Effector CD4-positive, alpha-beta T cell (primary cell): Measurements from ENCODE around the gene KCNG2.

ENCODE experiments used
- DNase-seq: peaks from one replicate; pipeline ENCODE4 v3.0.0-alpha.2; 2020

Gene KCNG2

DNA sequence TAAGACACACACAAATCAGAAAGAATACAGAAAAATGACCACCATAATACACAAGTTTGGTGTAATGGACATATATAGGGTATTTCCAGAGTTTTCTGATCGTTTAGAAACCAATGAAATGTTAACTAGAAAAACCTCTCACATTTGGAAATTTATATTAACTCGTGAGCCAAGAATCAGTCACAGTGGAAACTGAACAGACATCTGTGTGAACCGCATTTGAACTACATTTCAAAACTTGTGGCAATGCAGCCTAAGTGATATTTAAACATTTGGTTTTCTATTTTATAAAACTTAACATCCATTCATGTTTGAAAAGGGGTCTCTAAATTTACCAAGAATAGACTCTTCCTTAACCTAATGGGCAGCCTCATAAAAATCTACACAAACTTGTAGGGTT, 29.0 kb upstream of the KCNG2 start:
- DNase-seq, result no peak

GRCh38 chr18:79769698-79770500, 27.8 kb upstream of the KCNG2 start:
- DNase-seq, result no peak

DNA sequence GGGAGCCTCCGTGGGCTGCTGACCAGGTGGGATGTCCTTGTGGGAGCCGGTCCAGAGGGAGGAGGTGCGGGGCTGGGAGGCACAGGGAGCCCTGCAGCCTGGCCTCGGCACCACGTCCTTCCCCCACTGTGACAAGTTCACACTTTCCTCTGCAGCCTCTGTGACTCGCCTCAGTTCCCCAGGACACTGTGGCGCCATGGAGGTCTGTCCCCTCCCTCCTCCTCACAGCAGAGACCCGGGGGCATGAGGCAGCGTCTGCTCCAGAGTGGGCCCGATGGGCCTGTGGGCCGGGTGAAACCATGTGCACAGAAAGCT, 27.3 kb upstream of the KCNG2 start:
- DNase-seq, result no peak

- no peak for DNase-seq
Measured at GRCh38 chr18:79770826-79771225, 26.9 kb upstream of the KCNG2 start.

- no peak for DNase-seq
Measured at GRCh38 chr18:79771446-79772107, 26.2 kb upstream of the KCNG2 start.

GRCh38 chr18:79772108-79772864, 25.5 kb upstream of the KCNG2 start:
- DNase-seq, result no peak

GRCh38 chr18:79772865-79773696, 24.7 kb upstream of the KCNG2 start:
- no peak for DNase-seq

GRCh38 chr18:79774111-79774510, 23.6 kb upstream of the KCNG2 start:
- DNase-seq, result no peak

DNA sequence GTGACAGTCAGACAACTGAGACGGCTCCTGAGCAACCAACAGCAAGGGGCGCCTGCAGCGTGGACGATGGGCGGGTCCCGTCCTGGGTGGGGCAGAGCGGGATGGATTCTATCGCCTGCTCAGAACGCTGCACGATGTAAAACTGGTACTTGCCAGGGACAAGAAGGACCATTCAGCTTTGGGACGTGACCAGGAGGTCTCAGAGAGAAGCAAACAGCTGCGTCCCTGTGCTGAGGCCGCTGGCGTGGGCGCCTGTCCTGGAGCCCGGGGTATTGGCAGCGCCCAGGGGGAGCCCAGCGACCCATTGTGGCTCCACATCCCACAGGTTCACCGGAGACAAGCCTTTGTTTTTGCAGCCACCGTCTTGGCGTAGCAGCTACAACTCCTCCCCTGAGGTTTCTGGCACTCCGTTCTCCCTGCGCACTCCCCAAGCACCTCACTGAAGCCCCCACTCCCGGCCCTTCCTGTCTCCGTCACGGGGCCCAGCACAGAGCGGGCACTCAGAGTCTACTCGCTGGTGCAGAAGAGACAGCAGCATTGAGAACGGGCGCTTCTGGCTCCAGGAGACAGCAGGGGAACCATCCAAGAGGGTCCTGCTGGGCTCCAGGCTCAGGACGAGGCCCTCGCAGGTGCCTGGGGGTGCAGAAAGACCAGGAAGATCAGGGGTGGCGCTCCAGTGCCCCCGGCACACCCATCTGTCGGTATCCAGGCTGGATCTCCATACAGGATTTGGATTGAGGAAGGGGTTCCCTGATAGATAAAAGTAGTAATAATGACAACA, 22.1 kb upstream of the KCNG2 start:
- DNase-seq, result no peak

- no peak for DNase-seq
Measured at GRCh38 chr18:79776674-79777073, 21.1 kb upstream of the KCNG2 start.

- DNase-seq, result no peak
Measured at GRCh38 chr18:79778291-79778791, 19.4 kb upstream of the KCNG2 start.

DNA sequence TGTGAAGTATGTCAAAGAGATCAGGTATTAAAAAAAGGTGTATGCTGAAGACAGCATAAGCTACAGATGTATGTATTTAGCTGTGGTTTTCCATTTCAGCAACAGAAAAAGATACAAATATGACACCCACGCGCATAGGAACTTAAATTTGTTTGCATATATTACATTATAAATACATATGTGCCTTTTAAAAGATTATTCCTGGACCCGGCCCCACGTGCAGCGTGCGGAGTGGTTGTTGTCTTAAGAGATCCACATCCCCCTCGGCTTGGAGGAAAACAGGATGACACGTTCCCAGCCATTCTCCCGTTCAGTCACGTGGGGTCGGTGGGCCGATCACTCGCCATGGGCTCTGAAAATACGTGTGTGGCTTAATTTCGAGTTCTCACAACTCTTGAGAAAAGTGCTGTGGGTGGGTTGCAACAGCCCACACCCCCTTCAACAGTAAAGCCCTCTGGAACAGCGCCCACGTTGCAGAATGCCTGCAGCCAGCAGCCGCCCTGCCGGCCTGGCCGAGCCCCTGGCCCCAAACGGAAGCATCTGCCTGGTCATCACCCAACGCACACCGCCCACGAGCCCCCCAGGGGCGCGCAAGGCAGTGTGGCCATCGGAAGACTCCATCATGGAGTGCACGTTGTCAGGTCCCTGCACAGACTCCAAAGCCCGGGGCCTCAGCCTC, 18.6 kb upstream of the KCNG2 start:
- no peak for DNase-seq

GRCh38 chr18:79779700-79780190, 18.0 kb upstream of the KCNG2 start:
- DNase-seq, result no peak

GRCh38 chr18:79780547-79780946, 17.2 kb upstream of the KCNG2 start:
- DNase-seq, result no peak

DNA sequence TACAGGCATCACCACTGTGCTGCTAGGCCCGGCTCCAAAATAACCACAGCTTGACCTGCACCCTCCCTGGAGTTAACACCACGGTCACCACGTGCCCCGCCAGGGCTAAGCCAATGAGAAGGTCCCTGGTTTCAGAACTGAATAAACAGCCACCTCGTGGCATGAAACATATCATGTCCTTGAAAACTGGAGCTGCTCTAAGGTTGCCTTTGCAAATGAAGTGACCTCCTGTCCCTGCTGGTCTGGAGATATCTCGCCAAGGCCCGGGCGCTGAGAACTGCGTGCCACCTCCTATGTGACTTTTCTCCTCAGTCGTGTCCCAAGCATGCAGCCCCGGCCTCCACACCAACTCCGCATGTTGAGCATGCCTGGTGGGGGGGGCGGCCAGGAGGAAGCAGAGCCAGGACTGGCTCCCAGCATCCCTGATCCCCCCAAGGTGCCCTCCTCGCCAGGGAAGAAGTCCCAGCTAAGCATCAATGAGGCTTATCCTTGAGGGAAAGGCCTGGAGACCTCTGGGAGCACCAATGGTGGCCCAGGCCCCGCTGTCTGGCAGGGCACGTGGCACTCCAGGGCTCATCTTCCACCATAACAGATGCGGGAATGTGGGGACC, 16.3 kb upstream of the KCNG2 start:
- no peak for DNase-seq

GRCh38 chr18:79782566-79783308, 15.0 kb upstream of the KCNG2 start:
- no peak for DNase-seq

GRCh38 chr18:79784071-79784913, 13.4 kb upstream of the KCNG2 start:
- no peak for DNase-seq

- DNase-seq, result no peak
Measured at GRCh38 chr18:79784965-79785770, 12.6 kb upstream of the KCNG2 start.
